Pancreas (tissue), 10 donors: Measurements from ENCODE around the gene STX18. TPM values are rescaled to one million over a fixed set of nuclear protein-coding genes. Genes with fewer than 3 reads are reported as not detected.
"Not testable (repeated sequence)": the region's sequence is repeated elsewhere in the genome, so short reads cannot be mapped to it uniquely, and the experiment has no call there.

ENCODE experiments used
- ATAC-seq, 4 donors: fragments of 200-7000 bp; cut with Tn5 transposase; one replicate each; pipeline versions ENCODE4 v1.8.0 to v1.9.1; 2020; ENCODE audit warnings: mild to moderate bottlenecking in 4 of 4, moderate library complexity in 4 of 4
- DNase-seq, 6 donors: peaks; one replicate each; pipeline ENCODE4 v3.0.0-alpha.2; 2020
- FAIRE-seq: peaks from 2 replicates; lab custom pipeline; 2012; peaks lifted over from hg19 to GRCh38; lab: Jason Lieb, UNC
- H3K27ac ChIP-seq, 4 donors: fragments of 200-600 bp; sonication (generic); 1 replicate in 3 of 4; 2 replicates in 1 of 4; pipeline versions ENCODE4 v1.5.0 to v1.8.0; 2020
- H3K27me3 ChIP-seq, 4 donors: fragments of 200-600 bp; one replicate each; pipeline ENCODE4 v1.8.0; 2021
- H3K36me3 ChIP-seq, 3 donors: fragments of 200-600 bp; sonication (generic) in 1 of 3; one replicate each; pipeline versions ENCODE4 v1.5.0 to v1.8.0; 2020 to 2021
- H3K4me1 ChIP-seq, 3 donors: fragments of 200-600 bp; one replicate each; pipeline ENCODE4 v1.8.0; 2021
- H3K4me3 ChIP-seq, 4 donors: fragments of 200-600 bp; sonication (generic) in 2 of 4; one replicate each; pipeline versions ENCODE4 v1.5.0 to v1.8.0; 2020 to 2021
- H3K9me3 ChIP-seq, 4 donors: fragments of 200-600 bp; one replicate each; pipeline ENCODE4 v1.8.0; 2021
- CTCF ChIP-seq, 4 donors: fragments of 200-600 bp; sonication (generic) in 3 of 4; IDR thresholded peaks; one replicate each; pipeline versions ENCODE4 v1.5.0 to v1.8.0; 2021; ENCODE audit warnings: antibody characterized with exemption in 4 of 4
- WGBS, 2 donors: extraction: QIAGEN DNeasy Blood & Tissue Kit; methylation state at CpG; one replicate each; pipeline ENCODE4 v1.1.7; 2013; 5-methylcytosine and 5-hydroxymethylcytosine counted together
- intact Hi-C, 3 donors: fragments of 100-400 bp; cut with DNase I; formaldehyde crosslinking; loops; one replicate each; pipeline versions ENCODE4 v1.11.1 to v1.14.2; 2022
- polyA plus RNA-seq, 2 donors: library from polyadenylated mRNA; stranded (reverse); fragments of 200-250 nt; gene quantifications; one replicate each; pipeline ENCODE4 v1.2.3, GENCODE V29; 2013
- total RNA-seq, 6 donors: library from RNA; stranded (reverse); fragmentation: NEBNext Ultra II Directional in 4 of 6; extraction: Animal tissue kit (Norgen Biotek cat#: 25700) in 4 of 6; gene quantifications; one replicate each; pipeline versions ENCODE4 v1.2.1 to v1.2.4, GENCODE V29; 2021 to 2023
- donor health status: healthy with polysubstance abuse.
- donor health status: DM: no; HTN: no; CAD: no; lungs with moderate emphysema.
- donor health status: DM: no; HTN: no; CAD: no.
- donor health status: control.
- donor health status: control.
- donor health status: Bipolar disorder and iron deficiency.
- donor health status: DM: yes; HTN: yes; CAD: no.
- donor health status: DM: no; HTN: no; CAD: no.
- donor health status: DM: no; HTN: no; CAD: no.
- donor health status: DM: yes; HTN: yes; CAD: no.

Gene STX18
- total and polyA plus RNA-seq, 8 donors: 13.6 to 35.9 (median 19.0) TPM

- no peak for DNase-seq
- peaks cover 0 to 13% (median 12%) of the 10 kb centered on the region in 3 donors for H3K4me1 ChIP-seq
- no peaks in the 10 kb centered on the region for H3K9me3 ChIP-seq
- no peak for TF ChIP-seq CTCF (IDR thresholded peaks at IDR 0.05)
- peaks cover 0 to 16% (median 0%) of the 10 kb centered on the region in 3 donors for H3K36me3 ChIP-seq
- intact Hi-C loops: no loop called here
- FAIRE-seq: no peak
- H3K27ac ChIP-seq: no peak overlapping the region
- H3K4me3 ChIP-seq: no peak overlapping the region
- no peaks in the 10 kb centered on the region for H3K27me3 ChIP-seq
- 93 to 99% methylated on average over 3 of the region's 3 CpGs for WGBS, 2 donors
- no peak for ATAC-seq
Measured at GRCh38 chr4:4474476-4474875, 67.4 kb downstream of the STX18 start.

GRCh38 chr4:4472344-4472958, 69.4 kb downstream of the STX18 start:
- 49 to 68% methylated on average over 8 of the region's 8 CpGs for WGBS, 2 donors
- Histone ChIP-seq H3K27ac (no peak overlapping the region), H3K36me3 (peaks cover 0 to 28% (median 0%) of the 10 kb centered on the region in 3 donors), H3K27me3 (no peaks in the 10 kb centered on the region), H3K4me3 (no peak overlapping the region), H3K9me3 (no peaks in the 10 kb centered on the region), H3K4me1 (peaks cover 0 to 12% (median 4%) of the 10 kb centered on the region in 3 donors)
- no peak for FAIRE-seq
- peak in 2 of 4 donors; percentile 56 to 62 for ATAC-seq
- intact Hi-C loops: no loop called here
- TF ChIP-seq CTCF (IDR thresholded peaks at IDR 0.05): no peak
- no peak for DNase-seq

- ATAC-seq: no peak
Measured at GRCh38 chr4:4471195-4471594, 70.7 kb downstream of the STX18 start.

GRCh38 chr4:4470208-4470607, 71.6 kb downstream of the STX18 start:
- intact Hi-C loops: no loop called here
- Histone ChIP-seq H3K36me3 (peaks cover 0 to 42% (median 0%) of the 10 kb centered on the region in 3 donors), H3K27ac (no peak overlapping the region), H3K27me3 (no peaks in the 10 kb centered on the region), H3K9me3 (no peaks in the 10 kb centered on the region), H3K4me3 (no peak overlapping the region), H3K4me1 (peaks cover 0 to 7% (median 0%) of the 10 kb centered on the region in 3 donors)
- WGBS, 2 donors: 72 to 73% methylated on average over 3 of the region's 3 CpGs
- DNase-seq (no peak), FAIRE-seq (no peak), ATAC-seq (no peak)
- no peak for TF ChIP-seq CTCF (IDR thresholded peaks at IDR 0.05)

More at GRCh38 chr4:4471195-4471594, 70.7 kb downstream of the STX18 start:
- no peaks in the 10 kb centered on the region for H3K9me3 ChIP-seq
- intact Hi-C loops: no loop called here
- 94 to 97% methylated on average over 3 of the region's 3 CpGs for WGBS, 2 donors
- no peak for TF ChIP-seq CTCF (IDR thresholded peaks at IDR 0.05)
- no peak for FAIRE-seq
- H3K36me3 ChIP-seq: peaks cover 0 to 32% (median 0%) of the 10 kb centered on the region in 3 donors
- no peak overlapping the region for H3K4me3 ChIP-seq
- no peaks in the 10 kb centered on the region for H3K27me3 ChIP-seq
- no peak for DNase-seq
- peaks cover 0 to 7% (median 0%) of the 10 kb centered on the region in 3 donors for H3K4me1 ChIP-seq
- no peak overlapping the region for H3K27ac ChIP-seq

GRCh38 chr4:4465238-4465637, 76.6 kb downstream of the STX18 start:
- not testable (repeated sequence) for ATAC-seq

More at GRCh38 chr4:4465238-4465637, 76.6 kb downstream of the STX18 start:
- H3K36me3 ChIP-seq: peaks cover 0 to 36% (median 0%) of the 10 kb centered on the region in 3 donors
- H3K4me3 ChIP-seq, DNase-seq, H3K27me3 ChIP-seq, H3K4me1 ChIP-seq, FAIRE-seq, intact Hi-C loops, H3K9me3 ChIP-seq, H3K27ac ChIP-seq: not testable (repeated sequence)
- 97 to 98% methylated on average over 3 of the region's 3 CpGs for WGBS, 2 donors
